ENCODE data around the gene PTPRA. TPM values are rescaled to one million over a fixed set of nuclear protein-coding genes. Genes with fewer than 3 reads are reported as not detected.

Gene PTPRA
- total and polyA plus RNA-seq, 9 of the 15 experiments (the other 6 are each of a cell fraction or from before 2014, with no cell fraction given) = 3.4 to 80.5 (median 28.0) TPM

DNA sequence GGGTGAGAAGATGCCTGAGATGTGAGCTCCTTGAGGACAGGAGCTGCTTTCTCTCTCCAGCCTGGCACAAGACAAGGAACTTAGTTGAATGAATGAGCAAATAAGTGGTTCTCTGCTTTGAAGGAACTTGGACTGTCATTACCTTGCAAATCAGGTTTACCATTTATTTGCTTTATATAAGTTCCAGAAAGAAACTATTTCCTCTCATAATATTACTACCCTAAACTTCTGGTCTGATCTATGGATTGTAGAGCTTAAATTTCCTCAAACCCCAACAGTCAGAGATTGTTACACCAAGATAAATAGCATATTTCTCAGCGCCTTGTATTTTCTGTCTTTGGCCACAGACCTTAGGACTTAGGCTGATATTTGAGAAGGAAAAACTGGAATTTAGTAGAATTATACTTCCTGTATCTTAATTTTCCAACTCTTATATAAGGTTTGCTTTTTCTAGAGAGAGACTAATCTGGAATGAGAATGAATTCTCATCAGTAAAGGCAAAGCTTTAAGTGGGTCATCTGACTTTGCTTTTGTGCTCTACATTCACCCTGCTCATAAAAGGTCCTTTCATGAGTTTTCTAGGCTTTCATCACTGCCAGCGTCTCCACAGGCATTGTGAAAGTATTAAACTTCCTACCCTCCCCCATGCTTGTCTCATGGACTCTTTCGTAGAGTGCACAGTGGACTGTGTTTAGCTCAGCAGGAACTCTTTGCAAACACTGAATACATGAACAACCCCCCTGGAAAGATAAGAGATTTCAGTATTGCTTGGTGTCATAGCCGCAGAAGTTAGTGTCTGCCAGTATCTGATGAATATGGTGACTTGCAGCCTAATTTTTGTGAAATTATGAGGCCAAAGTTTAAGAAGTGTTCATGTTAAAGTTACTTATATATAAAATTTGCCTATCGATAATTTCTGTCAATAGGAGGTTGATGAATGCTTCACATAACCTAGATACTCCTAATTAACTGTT lies 74.0 kb downstream of the PTPRA start (continued):
- TF ChIP-seq PTRF (tag; IDR thresholded peaks at IDR 0.05) = no peak
- TF ChIP-seq SPI1 (IDR thresholded peaks at IDR 0.05; ENCODE audit: borderline replicate concordance, low read depth, low read length) = no peak
- TF ChIP-seq ZKSCAN3 (CRISPR knock-in tag; IDR thresholded peaks at IDR 0.05) = no peak
- peak; percentile 69 for TF ChIP-seq RBBP5 (IDR thresholded peaks at IDR 0.05; ENCODE audit: borderline replicate concordance, insufficient read depth, low read length, poor library complexity, severe bottlenecking)
- TF ChIP-seq MTF1 (CRISPR knock-in tag; IDR thresholded peaks at IDR 0.05; ENCODE audit: borderline replicate concordance) = no peak
- no peak for TF ChIP-seq SNIP1 (IDR thresholded peaks at IDR 0.05; ENCODE audit: low read depth)
- TF ChIP-seq, protein P1, sequence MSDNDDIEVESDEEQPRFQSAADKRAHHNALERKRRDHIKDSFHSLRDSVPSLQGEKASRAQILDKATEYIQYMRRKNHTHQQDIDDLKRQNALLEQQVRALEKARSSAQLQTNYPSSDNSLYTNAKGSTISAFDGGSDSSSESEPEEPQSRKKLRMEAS (CRISPR knock-in tag; IDR thresholded peaks at IDR 0.05) = no peak
- no peak for TF ChIP-seq ZC3H4 (CRISPR knock-in tag; IDR thresholded peaks at IDR 0.05; ENCODE audit: borderline replicate concordance)
- TF ChIP-seq, protein P2, sequence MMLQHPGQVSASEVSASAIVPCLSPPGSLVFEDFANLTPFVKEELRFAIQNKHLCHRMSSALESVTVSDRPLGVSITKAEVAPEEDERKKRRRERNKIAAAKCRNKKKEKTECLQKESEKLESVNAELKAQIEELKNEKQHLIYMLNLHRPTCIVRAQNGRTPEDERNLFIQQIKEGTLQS (IDR thresholded peaks at IDR 0.05) = peak; percentile 22; the same call in 1 of the 2 replicates
- TF ChIP-seq, protein P2 (CRISPR knock-in tag; conservative IDR thresholded peaks at IDR 0.05) = no peak
- TF ChIP-seq PURB (CRISPR knock-in tag; IDR thresholded peaks at IDR 0.05; ENCODE audit: low read depth) = no peak
- no peak for TF ChIP-seq NR3C1 (CRISPR knock-in tag; IDR thresholded peaks at IDR 0.05)
- no peak for TF ChIP-seq ZFP1 (CRISPR knock-in tag; IDR thresholded peaks at IDR 0.05)
- no peak for TF ChIP-seq SRSF3 (IDR thresholded peaks at IDR 0.05; ENCODE audit: insufficient read depth, low read length)
- TF ChIP-seq MEIS2 (IDR thresholded peaks at IDR 0.05; ENCODE audit: partially characterized antibody) = peak; percentile 36
- TF ChIP-seq, protein P3, sequence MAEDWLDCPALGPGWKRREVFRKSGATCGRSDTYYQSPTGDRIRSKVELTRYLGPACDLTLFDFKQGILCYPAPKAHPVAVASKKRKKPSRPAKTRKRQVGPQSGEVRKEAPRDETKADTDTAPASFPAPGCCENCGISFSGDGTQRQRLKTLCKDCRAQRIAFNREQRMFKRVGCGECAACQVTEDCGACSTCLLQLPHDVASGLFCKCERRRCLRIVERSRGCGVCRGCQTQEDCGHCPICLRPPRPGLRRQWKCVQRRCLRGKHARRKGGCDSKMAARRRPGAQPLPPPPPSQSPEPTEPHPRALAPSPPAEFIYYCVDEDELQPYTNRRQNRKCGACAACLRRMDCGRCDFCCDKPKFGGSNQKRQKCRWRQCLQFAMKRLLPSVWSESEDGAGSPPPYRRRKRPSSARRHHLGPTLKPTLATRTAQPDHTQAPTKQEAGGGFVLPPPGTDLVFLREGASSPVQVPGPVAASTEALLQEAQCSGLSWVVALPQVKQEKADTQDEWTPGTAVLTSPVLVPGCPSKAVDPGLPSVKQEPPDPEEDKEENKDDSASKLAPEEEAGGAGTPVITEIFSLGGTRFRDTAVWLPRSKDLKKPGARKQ (CRISPR knock-in tag; IDR thresholded peaks at IDR 0.05) = no peak
- no peak for TF ChIP-seq PHF21A (IDR thresholded peaks at IDR 0.05; ENCODE audit: borderline replicate concordance, low read depth)
- peak; percentile 14 to 62; a peak in 1 of 4 replicates for TF ChIP-seq KDM1A (IDR thresholded peaks at IDR 0.05)
- TF ChIP-seq, protein P4, sequence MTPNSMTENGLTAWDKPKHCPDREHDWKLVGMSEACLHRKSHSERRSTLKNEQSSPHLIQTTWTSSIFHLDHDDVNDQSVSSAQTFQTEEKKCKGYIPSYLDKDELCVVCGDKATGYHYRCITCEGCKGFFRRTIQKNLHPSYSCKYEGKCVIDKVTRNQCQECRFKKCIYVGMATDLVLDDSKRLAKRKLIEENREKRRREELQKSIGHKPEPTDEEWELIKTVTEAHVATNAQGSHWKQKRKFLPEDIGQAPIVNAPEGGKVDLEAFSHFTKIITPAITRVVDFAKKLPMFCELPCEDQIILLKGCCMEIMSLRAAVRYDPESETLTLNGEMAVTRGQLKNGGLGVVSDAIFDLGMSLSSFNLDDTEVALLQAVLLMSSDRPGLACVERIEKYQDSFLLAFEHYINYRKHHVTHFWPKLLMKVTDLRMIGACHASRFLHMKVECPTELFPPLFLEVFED (CRISPR knock-in tag; conservative IDR thresholded peaks at IDR 0.05) = no peak
- no peak for TF ChIP-seq KAT2B (IDR thresholded peaks at IDR 0.05; ENCODE audit: low read depth, low read length)
- TF ChIP-seq PYGO2 (tag; IDR thresholded peaks at IDR 0.05) = no peak
- no peak for TF ChIP-seq GTF2E2 (tag; IDR thresholded peaks at IDR 0.05)
- TF ChIP-seq CEBPB (tag; IDR thresholded peaks at IDR 0.05) = peak; percentile 84
- no peak for TF ChIP-seq TCF7L2 (IDR thresholded peaks at IDR 0.05; ENCODE audit: low read depth, low read length)
- TF ChIP-seq ZNF507 (tag; conservative IDR thresholded peaks at IDR 0.05) = no peak

All from K562 (cell line).